Measurements from ENCODE around the gene ZNF319.

The ZNF319 gene

GRCh38 chr16:58040945-58041627 is 40.6 kb upstream of the ZNF319 start:
- no peaks in the 10 kb centered on the region for H3K4me1 Mint-ChIP-seq (ENCODE audit: low read depth)
- H3K36me3 Mint-ChIP-seq (ENCODE audit: low read depth): no peaks in the 10 kb centered on the region
- H3K4me3 Mint-ChIP-seq: no peak overlapping the region
- H3K27me3 Mint-ChIP-seq: no peaks in the 10 kb centered on the region
- H3K27ac Mint-ChIP-seq: no peak overlapping the region
- no peaks in the 10 kb centered on the region for H3K9me3 Mint-ChIP-seq

DNA sequence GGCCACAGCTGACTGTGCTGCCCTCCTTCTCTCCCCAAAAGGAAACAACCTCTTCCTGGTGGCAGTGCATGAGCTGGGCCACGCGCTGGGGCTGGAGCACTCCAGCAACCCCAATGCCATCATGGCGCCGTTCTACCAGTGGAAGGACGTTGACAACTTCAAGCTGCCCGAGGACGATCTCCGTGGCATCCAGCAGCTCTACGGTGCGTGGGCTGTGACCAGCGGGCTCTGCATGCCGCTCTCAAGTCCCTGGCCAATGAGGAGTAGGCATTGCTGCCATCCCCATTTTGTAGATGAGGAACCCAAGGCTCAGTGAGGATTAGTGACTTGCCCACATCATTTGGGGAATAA is 40.0 kb upstream of the ZNF319 start:
- H3K36me3 Mint-ChIP-seq (ENCODE audit: low read depth): no peaks in the 10 kb centered on the region
- H3K27ac Mint-ChIP-seq: no peak overlapping the region
- no peaks in the 10 kb centered on the region for H3K4me1 Mint-ChIP-seq (ENCODE audit: low read depth)
- no peaks in the 10 kb centered on the region for H3K27me3 Mint-ChIP-seq
- no peaks in the 10 kb centered on the region for H3K9me3 Mint-ChIP-seq
- H3K4me3 Mint-ChIP-seq: no peak overlapping the region

- H3K4me1 Mint-ChIP-seq (ENCODE audit: low read depth): no peaks in the 10 kb centered on the region
- H3K4me3 Mint-ChIP-seq: no peak overlapping the region
- no peak overlapping the region for H3K27ac Mint-ChIP-seq
- no peaks in the 10 kb centered on the region for H3K36me3 Mint-ChIP-seq (ENCODE audit: low read depth)
- H3K9me3 Mint-ChIP-seq: no peaks in the 10 kb centered on the region
- no peaks in the 10 kb centered on the region for H3K27me3 Mint-ChIP-seq
Measured at GRCh38 chr16:58039829-58040495, 39.5 kb upstream of the ZNF319 start.

DNA sequence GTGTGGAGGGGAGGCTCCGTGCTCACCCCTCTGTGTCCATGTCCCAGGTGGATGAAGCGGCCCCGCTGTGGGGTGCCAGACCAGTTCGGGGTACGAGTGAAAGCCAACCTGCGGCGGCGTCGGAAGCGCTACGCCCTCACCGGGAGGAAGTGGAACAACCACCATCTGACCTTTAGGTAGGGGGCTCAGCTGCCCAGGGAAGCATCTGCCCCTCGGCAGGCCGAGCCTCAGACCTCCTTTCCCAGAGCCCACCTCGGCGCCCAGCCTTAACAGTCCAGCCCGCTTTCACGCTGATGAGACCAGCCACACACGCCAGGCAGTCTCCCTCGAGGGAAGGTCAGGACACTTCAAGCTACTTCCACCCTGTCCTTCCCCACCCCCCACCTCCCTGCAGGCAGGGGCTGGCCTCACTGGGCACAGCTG is 37.8 kb upstream of the ZNF319 start:
- no peaks in the 10 kb centered on the region for H3K36me3 Mint-ChIP-seq (ENCODE audit: low read depth)
- no peak overlapping the region for H3K4me3 Mint-ChIP-seq
- H3K4me1 Mint-ChIP-seq (ENCODE audit: low read depth): no peaks in the 10 kb centered on the region
- no peaks in the 10 kb centered on the region for H3K27me3 Mint-ChIP-seq
- H3K27ac Mint-ChIP-seq: no peak overlapping the region
- no peaks in the 10 kb centered on the region for H3K9me3 Mint-ChIP-seq

DNA sequence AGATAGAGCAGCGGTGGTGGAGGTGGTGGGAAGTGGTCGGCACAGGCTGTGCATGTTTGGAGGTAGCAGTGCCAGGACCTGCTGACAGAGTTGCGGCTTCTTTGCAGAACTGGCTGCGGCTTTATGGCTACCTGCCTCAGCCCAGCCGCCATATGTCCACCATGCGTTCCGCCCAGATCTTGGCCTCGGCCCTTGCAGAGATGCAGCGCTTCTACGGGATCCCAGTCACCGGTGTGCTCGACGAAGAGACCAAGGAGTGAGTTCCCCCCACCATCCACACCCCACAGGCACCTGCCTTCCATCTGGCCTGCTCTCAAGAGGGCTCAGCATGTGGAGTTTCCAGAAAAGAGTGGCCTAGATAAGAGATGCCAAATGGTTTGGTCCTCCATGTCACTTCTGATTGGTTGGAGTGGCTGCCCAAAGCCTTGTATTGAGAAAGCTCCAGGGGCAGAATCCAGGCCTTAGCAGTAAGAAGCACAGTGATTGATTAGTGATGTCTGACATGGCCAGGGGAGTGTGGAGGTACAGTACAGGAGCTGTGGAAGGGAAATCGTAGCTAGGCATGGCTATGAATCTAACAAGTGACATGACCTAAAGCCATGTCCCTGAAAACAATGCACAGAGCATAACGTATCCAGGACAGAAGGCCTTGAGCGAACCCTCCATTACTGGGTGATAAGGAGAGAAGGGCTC is 37.0 kb upstream of the ZNF319 start:
- no peak overlapping the region for H3K4me3 Mint-ChIP-seq
- H3K9me3 Mint-ChIP-seq: no peaks in the 10 kb centered on the region
- no peak overlapping the region for H3K27ac Mint-ChIP-seq
- H3K4me1 Mint-ChIP-seq (ENCODE audit: low read depth): no peaks in the 10 kb centered on the region
- H3K36me3 Mint-ChIP-seq (ENCODE audit: low read depth): no peaks in the 10 kb centered on the region
- H3K27me3 Mint-ChIP-seq: no peaks in the 10 kb centered on the region

GRCh38 chr16:58036943-58037342 is 36.5 kb upstream of the ZNF319 start:
- no peak overlapping the region for H3K4me3 Mint-ChIP-seq
- no peaks in the 10 kb centered on the region for H3K4me1 Mint-ChIP-seq (ENCODE audit: low read depth)
- H3K27me3 Mint-ChIP-seq: no peaks in the 10 kb centered on the region
- no peaks in the 10 kb centered on the region for H3K36me3 Mint-ChIP-seq (ENCODE audit: low read depth)
- H3K27ac Mint-ChIP-seq: no peak overlapping the region
- H3K9me3 Mint-ChIP-seq: no peaks in the 10 kb centered on the region

GRCh38 chr16:58035356-58036170 is 35.1 kb upstream of the ZNF319 start:
- no peaks in the 10 kb centered on the region for H3K9me3 Mint-ChIP-seq
- H3K27ac Mint-ChIP-seq: no peak overlapping the region
- H3K4me3 Mint-ChIP-seq: no peak overlapping the region
- no peaks in the 10 kb centered on the region for H3K27me3 Mint-ChIP-seq
- no peaks in the 10 kb centered on the region for H3K36me3 Mint-ChIP-seq (ENCODE audit: low read depth)
- no peaks in the 10 kb centered on the region for H3K4me1 Mint-ChIP-seq (ENCODE audit: low read depth)

GRCh38 chr16:58034774-58035173 is 34.3 kb upstream of the ZNF319 start:
- no peaks in the 10 kb centered on the region for H3K36me3 Mint-ChIP-seq (ENCODE audit: low read depth)
- no peaks in the 10 kb centered on the region for H3K4me1 Mint-ChIP-seq (ENCODE audit: low read depth)
- H3K27ac Mint-ChIP-seq: no peak overlapping the region
- no peaks in the 10 kb centered on the region for H3K9me3 Mint-ChIP-seq
- no peak overlapping the region for H3K4me3 Mint-ChIP-seq
- H3K27me3 Mint-ChIP-seq: peaks cover 2% of the 10 kb centered on the region

DNA sequence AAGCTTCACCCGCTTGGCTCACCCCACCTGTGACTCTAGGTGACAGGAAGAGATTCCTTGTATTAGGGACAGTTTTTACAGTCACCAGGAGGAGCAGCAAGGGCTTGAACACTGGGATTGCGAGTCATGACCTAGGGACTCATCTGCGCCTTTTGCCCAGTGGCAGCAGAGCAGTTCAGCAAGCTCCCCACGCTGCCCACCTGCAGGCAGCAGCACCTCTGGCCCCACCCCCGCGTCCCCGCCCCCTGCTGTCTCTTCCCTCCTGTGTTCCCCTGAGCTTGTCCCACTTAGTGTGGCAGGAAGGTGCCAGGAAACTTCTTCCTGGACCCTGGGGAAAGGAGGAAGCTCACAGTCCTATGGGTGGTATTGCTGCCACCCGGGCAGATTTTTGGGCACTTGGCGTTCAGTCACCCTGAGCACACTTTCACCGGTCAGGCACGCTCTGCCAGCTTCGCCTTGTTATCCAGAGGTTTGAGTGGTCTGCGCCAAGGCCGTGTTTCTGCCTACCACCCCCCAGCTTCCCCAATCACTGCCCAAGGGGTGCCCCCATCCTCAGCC is 33.7 kb upstream of the ZNF319 start:
- Mint-ChIP-seq H3K36me3 (ENCODE audit: low read depth) (no peaks in the 10 kb centered on the region), H3K4me1 (ENCODE audit: low read depth) (no peaks in the 10 kb centered on the region), H3K9me3 (no peaks in the 10 kb centered on the region), H3K27me3 (peaks cover 7% of the 10 kb centered on the region), H3K4me3 (no peak overlapping the region), H3K27ac (no peak overlapping the region)

DNA sequence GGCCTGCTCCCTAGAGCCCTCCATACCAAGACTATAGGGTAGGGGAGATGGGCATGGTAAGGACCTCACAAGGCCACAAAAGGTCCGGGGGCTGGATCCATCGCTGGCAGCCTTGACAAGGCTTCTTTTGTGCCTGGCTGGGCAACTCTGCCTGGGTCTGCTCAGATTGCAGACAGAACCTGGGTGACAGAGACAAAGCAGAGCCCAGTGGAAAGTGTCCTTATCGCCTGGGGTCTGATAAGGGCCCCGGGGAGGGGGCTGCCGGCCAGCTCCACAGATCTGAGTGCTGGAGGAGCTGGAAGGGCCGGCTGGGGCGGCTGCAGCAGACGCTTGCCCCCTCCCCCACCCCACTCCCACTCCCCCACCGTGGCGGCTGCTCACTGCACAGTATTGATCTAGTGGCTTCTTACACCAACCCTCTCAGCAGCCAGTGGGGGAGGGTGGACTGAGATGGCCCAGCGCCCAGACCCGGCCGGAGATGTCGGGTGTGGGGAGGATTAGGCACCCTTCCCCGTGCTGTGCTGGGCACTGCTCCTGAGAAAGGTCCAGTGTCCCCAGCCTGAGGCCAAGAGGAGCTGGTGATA is 32.3 kb upstream of the ZNF319 start:
- H3K27ac Mint-ChIP-seq: no peak overlapping the region
- H3K4me3 Mint-ChIP-seq: no peak overlapping the region
- H3K4me1 Mint-ChIP-seq (ENCODE audit: low read depth): no peaks in the 10 kb centered on the region
- peaks cover 16% of the 10 kb centered on the region for H3K27me3 Mint-ChIP-seq
- no peaks in the 10 kb centered on the region for H3K9me3 Mint-ChIP-seq
- no peaks in the 10 kb centered on the region for H3K36me3 Mint-ChIP-seq (ENCODE audit: low read depth)

DNA sequence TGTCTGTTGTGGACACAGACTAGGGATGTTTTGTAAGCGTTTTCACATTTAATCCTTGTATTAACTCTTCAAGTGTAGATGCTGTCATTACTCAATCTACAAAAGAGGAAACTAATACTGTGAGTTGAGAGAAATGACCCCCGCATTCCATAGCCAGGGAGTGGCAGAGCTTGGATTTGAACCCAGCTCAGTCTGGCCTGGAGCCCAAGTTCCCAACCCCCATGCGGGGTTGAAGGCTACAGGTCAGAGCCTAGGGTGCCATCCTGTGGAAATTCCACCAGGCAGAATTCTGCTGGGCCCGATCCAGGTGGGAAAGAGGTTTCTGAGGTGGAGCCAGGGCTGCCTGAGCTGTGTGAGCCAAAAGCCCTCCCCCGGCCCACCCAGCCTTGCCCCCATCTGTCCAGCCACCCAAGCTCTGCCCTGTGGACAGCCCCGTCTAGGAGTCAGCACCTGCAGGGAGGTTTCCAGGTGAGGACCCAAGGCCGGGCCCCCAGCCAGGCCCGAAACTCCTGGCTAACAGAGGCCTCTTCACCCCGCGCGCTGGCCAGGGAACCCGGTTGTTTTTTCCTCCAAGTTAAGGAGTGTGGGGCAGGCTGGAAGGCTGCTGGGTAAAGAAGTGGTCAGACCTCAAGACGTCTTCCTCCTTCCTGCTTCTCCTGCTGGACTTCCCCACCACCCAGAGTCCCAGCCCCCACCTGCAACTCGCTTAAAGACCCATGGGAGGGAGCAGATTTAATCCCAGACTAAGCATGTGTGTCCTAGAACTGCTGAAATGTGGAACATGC is 30.7 kb upstream of the ZNF319 start:
- H3K9me3 Mint-ChIP-seq: no peaks in the 10 kb centered on the region
- no peak overlapping the region for H3K27ac Mint-ChIP-seq
- H3K36me3 Mint-ChIP-seq (ENCODE audit: low read depth): no peaks in the 10 kb centered on the region
- H3K4me3 Mint-ChIP-seq: no peak overlapping the region
- peaks cover 17% of the 10 kb centered on the region for H3K27me3 Mint-ChIP-seq
- H3K4me1 Mint-ChIP-seq (ENCODE audit: low read depth): no peaks in the 10 kb centered on the region

GRCh38 chr16:58030136-58030840 is 29.8 kb upstream of the ZNF319 start:
- no peak overlapping the region for H3K4me3 Mint-ChIP-seq
- H3K4me1 Mint-ChIP-seq (ENCODE audit: low read depth): no peaks in the 10 kb centered on the region
- H3K9me3 Mint-ChIP-seq: no peaks in the 10 kb centered on the region
- no peak overlapping the region for H3K27ac Mint-ChIP-seq
- no peaks in the 10 kb centered on the region for H3K36me3 Mint-ChIP-seq (ENCODE audit: low read depth)
- H3K27me3 Mint-ChIP-seq: peaks cover 17% of the 10 kb centered on the region

DNA sequence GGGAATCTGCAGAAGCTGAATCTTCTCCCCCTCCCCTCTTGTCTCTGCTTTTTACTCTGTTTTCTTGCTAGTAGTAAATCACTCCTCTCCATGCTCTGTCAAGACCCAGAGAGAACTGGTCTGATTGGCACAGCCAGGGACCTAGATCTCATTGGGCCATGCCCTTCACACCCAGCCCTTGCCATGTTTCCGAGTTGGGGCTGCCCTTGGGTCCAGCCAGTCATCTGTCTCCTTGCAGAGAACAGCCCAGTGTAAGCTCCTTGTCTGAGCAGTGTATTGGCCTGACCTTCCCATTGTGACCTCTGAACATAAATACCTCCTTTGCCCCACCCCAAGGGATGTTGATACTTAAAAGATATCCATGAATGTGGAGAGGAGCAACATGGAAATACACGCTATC is 28.9 kb upstream of the ZNF319 start:
- Mint-ChIP-seq H3K27me3 (peaks cover 24% of the 10 kb centered on the region), H3K4me1 (ENCODE audit: low read depth) (peaks cover 8% of the 10 kb centered on the region), H3K36me3 (ENCODE audit: low read depth) (no peaks in the 10 kb centered on the region), H3K27ac (no peak overlapping the region), H3K4me3 (no peak overlapping the region), H3K9me3 (no peaks in the 10 kb centered on the region)

Measured in stimulated activated naive CD8-positive, alpha-beta T cell treated with anti-CD3 and anti-CD28 coated beads, Interleukin-15, Interleukin-2, amounts not matched to agents 100 ng/mL and 50 ng/mL, for 24 hours (primary cell).